Right atrium auricular region (tissue), 2 donors: ENCODE measurements around the gene KCNIP1. TPM values are rescaled to one million over a fixed set of nuclear protein-coding genes. Genes with fewer than 3 reads are reported as not detected.

ENCODE experiments used
- DNase-seq: peaks from one replicate; pipeline ENCODE4 v3.0.0-alpha.2; 2019; ENCODE audit warnings: low spot score
- H3K27ac ChIP-seq, 2 donors: fragments of 200-600 bp; sonication (generic); 1 replicate in 1 of 2; 2 replicates in 1 of 2; pipeline ENCODE4 v1.5.1; 2016 to 2019
- H3K27me3 ChIP-seq, 2 donors: fragments of 200-600 bp; sonication (generic); one replicate each; pipeline versions ENCODE4 v1.5.1 to v1.6.0; 2017 to 2019
- H3K36me3 ChIP-seq: fragments of 200-600 bp; sonication (generic); one replicate; pipeline ENCODE4 v1.5.1; 2016
- H3K4me1 ChIP-seq, 2 donors: fragments of 200-600 bp; sonication (generic); one replicate each; pipeline versions ENCODE4 v1.5.1 to v1.6.0; 2017 to 2019
- H3K4me3 ChIP-seq, 2 donors: fragments of 200-600 bp; sonication (generic); 1 replicate in 1 of 2; 2 replicates in 1 of 2; pipeline ENCODE4 v1.5.1; 2017 to 2019; ENCODE audit warnings: mild to moderate bottlenecking in 1 of 2, moderate library complexity in 1 of 2
- H3K9me3 ChIP-seq, 2 donors: fragments of 200-600 bp; sonication (generic); one replicate each; pipeline ENCODE4 v1.5.1; 2019
- total RNA-seq, 2 donors: library from RNA; depleted of rRNA; stranded (reverse); fragments of >200 nt; gene quantifications; one replicate each; pipeline ENCODE4 v1.1.0, GENCODE V29; 2016
- TF ChIP-seq, protein P1 (sequence below), 2 donors: fragments of 200-600 bp; sonication (generic); IDR thresholded peaks; one replicate each; pipeline ENCODE4 v1.5.1; 2019; ENCODE audit warnings: antibody characterized with exemption in 2 of 2

The KCNIP1 gene
- total RNA-seq, 2 donors from 2014 or later: not detected

DNA sequence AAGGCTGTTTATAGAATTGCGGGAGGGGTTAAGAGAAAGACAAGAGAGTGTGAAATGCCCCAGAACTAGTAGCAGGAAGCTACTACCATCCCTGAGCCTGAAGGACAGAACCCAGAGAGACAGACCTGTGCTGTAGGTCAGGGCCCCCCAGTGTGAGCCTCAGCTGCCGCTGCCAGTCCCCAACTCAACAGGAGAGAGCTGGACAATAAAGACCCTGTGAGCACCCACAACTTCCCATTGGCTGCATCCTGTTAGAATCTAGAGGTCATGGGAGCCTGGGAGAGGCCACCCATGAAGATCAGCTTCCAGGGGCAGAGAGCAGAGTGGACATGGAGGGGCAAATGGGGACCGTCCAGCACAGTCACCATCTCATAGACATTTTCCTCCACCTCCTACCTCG, 152.5 kb downstream of the KCNIP1 start:
- Histone ChIP-seq H3K36me3 (no peaks in the 10 kb centered on the region), H3K27ac (no peak overlapping the region), H3K4me1 (no peaks in the 10 kb centered on the region), H3K9me3 (no peaks in the 10 kb centered on the region), H3K4me3 (no peak overlapping the region), H3K27me3 (no peaks in the 10 kb centered on the region)
- TF ChIP-seq, protein P1, sequence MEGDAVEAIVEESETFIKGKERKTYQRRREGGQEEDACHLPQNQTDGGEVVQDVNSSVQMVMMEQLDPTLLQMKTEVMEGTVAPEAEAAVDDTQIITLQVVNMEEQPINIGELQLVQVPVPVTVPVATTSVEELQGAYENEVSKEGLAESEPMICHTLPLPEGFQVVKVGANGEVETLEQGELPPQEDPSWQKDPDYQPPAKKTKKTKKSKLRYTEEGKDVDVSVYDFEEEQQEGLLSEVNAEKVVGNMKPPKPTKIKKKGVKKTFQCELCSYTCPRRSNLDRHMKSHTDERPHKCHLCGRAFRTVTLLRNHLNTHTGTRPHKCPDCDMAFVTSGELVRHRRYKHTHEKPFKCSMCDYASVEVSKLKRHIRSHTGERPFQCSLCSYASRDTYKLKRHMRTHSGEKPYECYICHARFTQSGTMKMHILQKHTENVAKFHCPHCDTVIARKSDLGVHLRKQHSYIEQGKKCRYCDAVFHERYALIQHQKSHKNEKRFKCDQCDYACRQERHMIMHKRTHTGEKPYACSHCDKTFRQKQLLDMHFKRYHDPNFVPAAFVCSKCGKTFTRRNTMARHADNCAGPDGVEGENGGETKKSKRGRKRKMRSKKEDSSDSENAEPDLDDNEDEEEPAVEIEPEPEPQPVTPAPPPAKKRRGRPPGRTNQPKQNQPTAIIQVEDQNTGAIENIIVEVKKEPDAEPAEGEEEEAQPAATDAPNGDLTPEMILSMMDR (IDR thresholded peaks at IDR 0.05): no peak
- no peak for DNase-seq

DNA sequence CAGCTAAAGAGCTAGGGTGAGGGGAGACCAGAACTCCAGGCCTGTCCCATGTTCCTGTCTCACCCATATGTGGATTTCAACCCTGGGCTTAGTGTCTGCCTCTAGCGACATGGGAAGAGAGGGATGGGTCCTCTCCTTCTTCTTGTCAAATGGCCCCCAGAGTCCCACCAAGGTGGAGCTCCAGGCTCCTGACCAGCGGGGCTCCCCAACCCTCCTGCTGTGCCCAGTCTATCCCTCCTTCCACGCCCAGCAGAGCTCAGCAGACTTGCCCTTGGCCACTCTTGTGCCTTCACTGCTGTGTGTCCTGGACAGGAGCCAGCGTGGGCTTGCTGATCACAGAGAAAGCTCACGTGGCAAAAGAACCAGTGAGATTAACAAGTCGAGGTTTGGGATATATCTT, 156.7 kb downstream of the KCNIP1 start:
- H3K9me3 ChIP-seq: no peaks in the 10 kb centered on the region
- H3K4me3 ChIP-seq: no peak overlapping the region
- no peaks in the 10 kb centered on the region for H3K27me3 ChIP-seq
- peak; percentile 50 for DNase-seq
- no peaks in the 10 kb centered on the region for H3K36me3 ChIP-seq
- no peaks in the 10 kb centered on the region for H3K4me1 ChIP-seq
- no peak overlapping the region for H3K27ac ChIP-seq
- TF ChIP-seq, protein P1 (IDR thresholded peaks at IDR 0.05): no peak

DNA sequence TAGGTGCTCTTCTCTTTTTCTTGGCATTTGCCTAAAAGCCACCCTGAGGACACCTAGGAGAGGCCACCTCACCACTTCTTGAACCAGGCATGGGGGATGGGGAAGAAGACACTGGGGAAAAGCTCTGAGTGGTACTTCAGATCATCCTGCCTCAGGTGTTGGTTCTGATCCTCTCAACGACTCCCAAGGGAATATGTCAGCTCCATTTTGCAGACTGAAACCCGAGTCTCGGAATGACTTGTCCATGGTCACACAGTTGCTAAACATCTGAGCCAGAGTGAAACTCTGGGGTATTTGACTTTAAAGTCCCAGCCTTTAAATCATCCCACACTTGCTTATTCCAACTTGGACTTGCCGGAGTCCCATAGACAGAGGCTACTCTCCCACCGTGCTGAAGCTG, 159.1 kb downstream of the KCNIP1 start:
- H3K27ac ChIP-seq: no peak overlapping the region

DNA sequence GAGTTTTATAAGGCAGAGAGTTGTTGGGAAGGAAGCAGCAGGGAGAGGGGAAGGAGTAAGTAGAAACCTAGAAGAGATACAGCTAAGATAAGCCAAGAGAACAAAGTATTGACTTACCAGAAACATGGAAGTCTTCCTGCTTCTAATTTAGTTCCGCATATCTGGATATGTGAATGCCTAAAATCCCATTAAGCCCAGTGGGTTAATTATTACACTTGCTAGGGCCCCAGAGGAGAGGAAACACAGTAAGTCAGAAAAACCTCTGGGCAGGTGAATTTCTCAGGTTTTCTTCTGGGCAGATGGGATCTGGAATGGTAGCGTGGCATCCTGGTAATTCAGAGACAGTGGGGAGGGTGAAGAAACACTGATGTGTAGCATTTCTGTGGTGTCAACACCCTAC, 175.0 kb downstream of the KCNIP1 start:
- Histone ChIP-seq H3K4me1 (peaks cover 0 to 6% of the 10 kb centered on the region in 2 donors), H3K27ac (no peak overlapping the region), H3K9me3 (no peaks in the 10 kb centered on the region), H3K36me3 (no peaks in the 10 kb centered on the region), H3K4me3 (no peak overlapping the region), H3K27me3 (no peaks in the 10 kb centered on the region)
- TF ChIP-seq, protein P1 (IDR thresholded peaks at IDR 0.05): no peak
- DNase-seq: no peak

More for the DNA sequence above, 159.1 kb downstream of the KCNIP1 start:
- H3K4me1 ChIP-seq: no peaks in the 10 kb centered on the region
- no peak overlapping the region for H3K4me3 ChIP-seq
- no peaks in the 10 kb centered on the region for H3K27me3 ChIP-seq
- TF ChIP-seq, protein P1 (IDR thresholded peaks at IDR 0.05): no peak
- DNase-seq: no peak
- no peaks in the 10 kb centered on the region for H3K9me3 ChIP-seq
- H3K36me3 ChIP-seq: no peaks in the 10 kb centered on the region

DNA sequence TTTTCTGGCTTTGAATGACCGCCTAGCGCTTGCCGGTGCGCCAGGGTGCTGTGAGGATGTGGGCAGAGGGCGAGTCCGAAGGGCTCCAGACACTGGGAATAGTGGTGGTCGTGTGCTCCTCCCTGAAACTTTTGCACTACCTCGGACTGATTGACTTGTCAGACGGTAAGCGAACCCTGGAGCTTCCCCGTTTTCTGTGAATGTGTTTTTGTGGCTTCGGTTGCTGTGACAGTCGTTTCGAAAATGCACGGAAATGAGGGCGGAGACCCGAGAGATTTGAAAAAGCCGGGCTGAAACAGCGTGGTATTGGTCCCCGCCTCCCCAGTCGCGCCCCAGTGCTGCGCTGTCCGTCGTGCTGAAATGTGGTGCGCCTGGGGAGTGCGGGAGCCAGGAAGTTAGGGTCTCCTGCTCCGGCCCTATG, 177.2 kb downstream of the KCNIP1 start:
- TF ChIP-seq, protein P1 (IDR thresholded peaks at IDR 0.05): no peak
- Histone ChIP-seq H3K27me3 (no peaks in the 10 kb centered on the region), H3K36me3 (no peaks in the 10 kb centered on the region), H3K4me1 (peaks cover 0 to 6% of the 10 kb centered on the region in 2 donors), H3K27ac (no peak overlapping the region), H3K9me3 (no peaks in the 10 kb centered on the region), H3K4me3 (peak overlapping the region in 1 of 2 donors; percentile 11)
- DNase-seq: no peak

DNA sequence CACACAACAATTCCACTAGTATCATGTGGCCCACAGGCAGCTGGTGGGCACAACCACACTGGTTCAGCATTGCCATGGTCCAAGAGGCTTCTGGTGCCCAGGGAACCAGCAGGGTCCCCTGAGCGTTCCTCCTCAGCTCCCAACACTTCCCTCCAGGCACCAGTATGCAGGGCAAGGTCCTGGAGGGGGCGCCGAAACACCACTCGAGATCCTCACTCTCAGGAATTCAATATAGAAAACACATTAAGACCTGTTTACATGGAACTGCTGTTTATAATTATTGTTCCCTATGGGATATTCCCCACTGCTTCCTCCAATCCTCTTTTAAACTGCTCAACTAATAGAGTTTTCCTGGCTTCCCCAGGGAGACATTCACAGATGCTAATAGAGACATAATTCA, 187.8 kb downstream of the KCNIP1 start:
- Histone ChIP-seq H3K27ac (no peak overlapping the region), H3K27me3 (no peaks in the 10 kb centered on the region), H3K4me3 (no peak overlapping the region), H3K4me1 (no peaks in the 10 kb centered on the region), H3K9me3 (no peaks in the 10 kb centered on the region), H3K36me3 (no peaks in the 10 kb centered on the region)
- no peak for DNase-seq
- TF ChIP-seq, protein P1 (IDR thresholded peaks at IDR 0.05): no peak
